GM12892 (cell line): ENCODE measurements around the gene RAB11FIP2.

Experiments used
- POLR2A ChIP-seq: IDR thresholded peaks from 2 replicates; pipeline ENCODE4 v1.6.1; 2011; ENCODE audit warnings: low read depth, low read length, control low read depth
- POLR2AphosphoS5 ChIP-seq: IDR thresholded peaks from 2 replicates; pipeline ENCODE4 v1.6.1; 2011; ENCODE audit warnings: low read depth, low read length, control low read depth
- TAF1 ChIP-seq: IDR thresholded peaks from 2 replicates; pipeline ENCODE4 v1.6.1; 2011; ENCODE audit warnings: low read depth, mild to moderate bottlenecking, control low read depth, low read length, borderline replicate concordance

DNA sequence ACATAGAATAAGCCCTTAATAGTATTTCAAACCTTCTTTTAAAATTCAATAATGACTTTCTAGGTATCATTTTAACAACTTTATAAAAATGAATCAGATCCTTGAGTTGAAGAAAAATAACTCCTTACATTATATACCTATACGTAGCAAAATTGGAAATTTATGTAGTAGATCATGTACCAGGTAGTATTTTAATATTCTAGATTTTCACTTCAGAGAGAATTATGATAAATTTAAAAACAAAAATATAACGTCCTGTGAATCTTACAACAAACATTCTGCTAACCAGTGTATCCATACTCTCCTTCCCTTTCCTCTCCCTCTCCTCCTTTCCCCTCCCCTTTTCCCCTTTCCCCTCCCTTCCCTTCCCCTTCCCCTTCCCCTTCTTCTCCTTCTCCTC lies 6.1 kb upstream of the RAB11FIP2 start:
- TF ChIP-seq POLR2AphosphoS5 (no peak), POLR2A (no peak), TAF1 (no peak)
